Dermis blood vessel endothelial cell (primary cell): ENCODE results near the gene GPR171. TPM values are rescaled to one million over a fixed set of nuclear protein-coding genes. Genes with fewer than 3 reads are reported as not detected.
"Not testable (repeated sequence)": the region's sequence is repeated elsewhere in the genome, so short reads cannot be mapped to it uniquely, and the experiment has no call there.

ENCODE experiments used
- DNase-seq: peaks from one replicate; pipeline ENCODE4 v3.0.0; 2010
- total RNA-seq: library from RNA; depleted of rRNA; stranded (reverse); fragments of >200 nt; gene quantifications from 2 replicates; pipeline ENCODE4 v1.2.3, GENCODE V29; 2014

Gene GPR171, protein sequence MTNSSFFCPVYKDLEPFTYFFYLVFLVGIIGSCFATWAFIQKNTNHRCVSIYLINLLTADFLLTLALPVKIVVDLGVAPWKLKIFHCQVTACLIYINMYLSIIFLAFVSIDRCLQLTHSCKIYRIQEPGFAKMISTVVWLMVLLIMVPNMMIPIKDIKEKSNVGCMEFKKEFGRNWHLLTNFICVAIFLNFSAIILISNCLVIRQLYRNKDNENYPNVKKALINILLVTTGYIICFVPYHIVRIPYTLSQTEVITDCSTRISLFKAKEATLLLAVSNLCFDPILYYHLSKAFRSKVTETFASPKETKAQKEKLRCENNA
- not detected in 2 replicates for total RNA-seq

DNA sequence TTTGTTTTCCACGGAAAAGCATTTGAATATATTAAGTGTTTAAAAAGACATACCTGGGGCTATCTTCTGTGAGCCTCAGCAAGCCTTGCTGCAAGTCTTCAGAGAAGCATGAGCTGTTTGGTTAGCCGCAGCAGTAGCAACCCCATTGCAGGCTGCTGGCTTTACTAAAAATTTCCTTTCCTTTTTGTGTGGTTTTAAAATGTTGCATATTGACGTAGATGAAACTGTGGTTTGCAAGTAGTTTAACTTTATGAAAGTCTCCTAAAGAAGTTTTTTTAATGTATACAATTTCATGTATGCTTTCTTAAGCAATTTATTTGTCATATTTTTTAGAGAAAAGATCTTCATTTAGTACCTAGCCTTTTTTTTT, at the start of gene GPR171:
GPR171 (minus strand) TSS at position 166 of the 370 bp plus-strand sequence. CDS start 3,830 bp downstream, outside the sequence.
- DNase-seq, result no peak

DNA sequence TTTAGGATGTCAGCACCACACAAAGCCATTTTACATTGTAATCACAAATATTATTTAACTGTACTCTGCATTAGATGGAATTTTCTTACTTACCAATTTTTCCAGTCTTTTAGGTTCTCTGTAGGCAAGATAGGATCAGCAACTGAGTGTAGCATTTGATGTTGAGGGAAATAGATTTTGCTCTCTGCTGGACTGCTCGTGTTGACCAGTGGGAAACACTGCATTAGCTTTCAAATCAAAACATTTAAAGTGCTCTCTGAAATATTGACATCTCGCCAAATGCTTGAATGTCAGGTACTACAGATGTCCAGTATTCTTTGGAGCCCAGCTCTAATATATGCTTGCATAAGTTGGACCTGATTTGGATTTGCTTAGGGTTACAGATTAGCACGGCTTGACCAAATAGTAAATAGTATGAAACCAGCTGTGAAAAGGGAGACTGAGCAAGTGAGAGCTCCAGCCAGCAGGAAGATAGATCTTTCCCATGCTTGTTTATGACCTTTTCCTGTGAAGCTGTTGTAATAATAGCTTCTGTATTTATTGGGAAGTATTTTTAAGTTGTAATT, 45.8 kb upstream of the GPR171 start:
- DNase-seq, result no peak

DNA sequence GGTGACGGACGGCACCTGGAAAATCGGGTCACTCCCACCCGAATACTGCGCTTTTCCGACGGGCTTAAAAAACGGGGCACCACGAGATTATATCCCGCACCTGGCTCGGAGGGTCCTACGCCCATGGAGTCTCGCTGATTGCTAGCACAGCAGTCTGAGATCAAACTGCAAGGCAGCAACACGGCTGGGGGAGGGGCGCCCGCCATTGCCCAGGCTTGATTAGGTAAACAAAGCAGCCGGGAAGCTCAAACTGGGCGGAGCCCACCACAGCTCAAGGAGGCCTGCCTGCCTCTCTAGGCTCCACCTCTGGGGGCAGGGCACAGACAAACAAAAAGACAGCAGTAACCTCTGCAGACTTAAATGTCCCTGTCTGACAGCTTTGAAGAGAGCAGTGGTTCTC, 39.0 kb upstream of the GPR171 start:
- DNase-seq, result not testable (repeated sequence)

DNA sequence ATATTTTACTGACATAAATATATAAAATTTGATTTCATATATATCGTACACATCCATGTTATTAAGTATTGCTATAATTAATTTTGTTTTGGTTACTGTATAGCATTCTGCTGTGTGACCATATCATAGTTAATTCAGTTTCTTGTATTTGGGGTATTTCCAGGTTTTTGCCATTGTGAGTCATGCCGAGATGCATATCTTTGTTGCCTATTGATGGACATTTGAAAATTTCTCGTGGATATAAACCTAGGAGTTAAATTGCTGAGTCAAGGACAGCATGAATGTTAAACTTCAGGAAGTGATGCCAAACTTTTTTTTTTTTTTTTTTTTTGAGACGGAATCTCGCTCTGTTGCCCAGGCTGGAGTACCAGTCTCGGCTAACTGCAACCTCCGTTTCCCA, 33.7 kb upstream of the GPR171 start:
- DNase-seq, result no peak

DNA sequence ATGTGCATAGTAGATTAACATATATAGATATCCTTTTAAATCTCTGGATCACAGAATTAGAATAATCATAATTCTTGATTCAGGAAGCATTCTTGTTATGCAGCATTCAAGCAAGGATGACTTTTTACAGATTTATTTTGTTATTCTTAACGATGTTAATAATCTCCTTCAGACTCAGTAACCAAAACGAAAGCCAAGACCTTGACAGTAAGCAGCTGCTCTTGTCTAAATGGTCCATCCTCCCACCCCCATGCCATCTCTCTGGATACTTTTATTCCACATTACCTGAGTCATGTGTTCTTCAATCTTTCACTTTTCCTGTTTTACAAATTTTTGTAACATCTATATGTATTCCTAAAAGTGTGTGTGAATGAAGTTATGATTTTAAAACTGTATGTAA, 33.3 kb upstream of the GPR171 start:
- no peak for DNase-seq

DNA sequence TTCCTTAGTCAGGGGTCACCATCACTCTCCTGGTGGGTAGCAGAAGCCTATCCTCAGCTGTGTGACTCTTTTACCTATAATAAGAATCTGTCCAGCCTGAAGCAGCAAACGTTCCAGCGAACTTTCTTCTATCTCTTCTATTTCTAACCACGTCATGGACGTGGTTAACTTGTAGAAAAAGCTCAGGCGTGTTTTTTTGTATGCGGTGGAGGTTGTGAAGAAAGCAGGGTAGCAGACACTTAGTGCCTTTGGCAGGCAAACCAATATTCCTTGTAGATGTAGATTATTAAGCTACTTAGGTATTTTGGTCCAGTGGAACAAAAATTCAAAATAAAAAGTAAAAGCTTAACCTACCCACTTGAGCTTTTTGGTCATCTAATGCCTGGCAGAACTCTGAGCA, 31.8 kb upstream of the GPR171 start:
- no peak for DNase-seq

DNA sequence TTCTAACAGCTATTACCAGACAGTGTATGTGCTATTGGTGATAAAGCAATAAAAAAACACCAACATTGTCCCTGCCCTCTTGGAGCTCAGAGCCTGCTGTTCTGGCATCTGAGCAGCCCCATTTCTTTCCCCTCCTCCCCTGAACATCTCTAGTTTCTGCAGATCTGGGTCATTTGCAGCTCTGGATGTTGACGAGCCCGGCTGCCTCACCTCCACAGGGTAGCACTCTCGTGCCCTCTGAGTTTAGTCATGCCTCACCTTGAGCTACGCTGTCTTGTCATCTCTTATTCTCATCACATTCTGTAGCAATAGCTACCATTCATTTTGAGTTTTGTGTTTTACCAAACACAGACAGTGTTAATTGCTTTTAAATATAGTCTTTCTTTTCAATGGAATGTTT, 30.0 kb upstream of the GPR171 start:
- no peak for DNase-seq

DNA sequence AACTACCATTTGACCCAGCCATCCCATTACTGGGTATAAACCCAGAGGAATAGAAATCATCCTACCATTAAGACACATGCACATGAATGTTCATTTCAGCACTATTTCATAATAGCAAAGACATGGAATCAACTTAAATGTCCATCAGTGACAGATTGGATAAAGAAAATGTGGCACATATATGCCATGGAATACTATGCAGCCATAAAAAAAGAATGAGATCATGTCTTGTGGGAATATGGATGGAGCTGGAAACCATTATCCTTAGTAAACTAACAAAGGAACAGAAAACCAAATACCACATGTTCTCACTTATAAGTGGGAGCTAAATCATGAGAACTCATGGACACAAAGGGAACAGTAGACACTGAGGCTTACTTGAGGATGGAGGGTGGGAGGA, 29.4 kb upstream of the GPR171 start:
- DNase-seq, result not testable (repeated sequence)

DNA sequence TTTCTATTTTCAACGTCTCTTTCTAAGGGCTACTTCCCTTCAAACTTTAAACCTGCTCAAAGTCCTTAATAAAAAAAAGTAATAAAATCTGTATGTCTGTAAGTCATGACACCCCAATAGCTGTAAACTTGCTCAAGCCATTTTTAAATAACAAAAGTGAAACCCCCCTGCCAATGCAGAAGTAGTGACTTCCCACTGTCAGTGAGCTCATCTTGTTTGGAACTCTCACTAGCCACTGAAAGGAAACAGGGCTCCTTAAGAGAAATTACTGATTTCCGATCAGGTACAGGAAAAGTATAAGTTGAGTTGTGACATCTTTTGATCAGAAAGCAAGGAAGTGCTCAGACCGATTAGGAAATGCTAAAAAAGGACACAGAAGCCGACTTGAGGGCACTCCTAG, 27.6 kb upstream of the GPR171 start:
- DNase-seq, result peak; percentile 16

DNA sequence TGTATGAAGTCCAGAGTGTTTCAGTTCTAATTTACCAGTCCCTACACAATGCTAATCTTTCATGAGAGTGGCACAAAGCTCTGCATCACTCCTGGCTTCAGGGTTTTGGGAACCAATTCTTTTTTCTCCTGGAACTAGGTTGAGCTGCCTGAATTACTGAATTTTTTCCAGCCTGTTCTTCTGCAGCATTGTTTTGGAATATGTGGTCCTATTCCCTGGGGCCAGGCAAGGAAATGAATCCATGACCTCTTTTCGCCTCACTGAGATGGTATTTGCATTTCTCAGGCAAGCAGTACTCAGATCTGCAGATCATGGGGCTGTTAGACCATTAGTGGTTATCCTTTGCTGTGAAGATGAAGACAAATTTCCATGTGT, 25.6 kb upstream of the GPR171 start:
- peak; percentile 53 for DNase-seq

DNA sequence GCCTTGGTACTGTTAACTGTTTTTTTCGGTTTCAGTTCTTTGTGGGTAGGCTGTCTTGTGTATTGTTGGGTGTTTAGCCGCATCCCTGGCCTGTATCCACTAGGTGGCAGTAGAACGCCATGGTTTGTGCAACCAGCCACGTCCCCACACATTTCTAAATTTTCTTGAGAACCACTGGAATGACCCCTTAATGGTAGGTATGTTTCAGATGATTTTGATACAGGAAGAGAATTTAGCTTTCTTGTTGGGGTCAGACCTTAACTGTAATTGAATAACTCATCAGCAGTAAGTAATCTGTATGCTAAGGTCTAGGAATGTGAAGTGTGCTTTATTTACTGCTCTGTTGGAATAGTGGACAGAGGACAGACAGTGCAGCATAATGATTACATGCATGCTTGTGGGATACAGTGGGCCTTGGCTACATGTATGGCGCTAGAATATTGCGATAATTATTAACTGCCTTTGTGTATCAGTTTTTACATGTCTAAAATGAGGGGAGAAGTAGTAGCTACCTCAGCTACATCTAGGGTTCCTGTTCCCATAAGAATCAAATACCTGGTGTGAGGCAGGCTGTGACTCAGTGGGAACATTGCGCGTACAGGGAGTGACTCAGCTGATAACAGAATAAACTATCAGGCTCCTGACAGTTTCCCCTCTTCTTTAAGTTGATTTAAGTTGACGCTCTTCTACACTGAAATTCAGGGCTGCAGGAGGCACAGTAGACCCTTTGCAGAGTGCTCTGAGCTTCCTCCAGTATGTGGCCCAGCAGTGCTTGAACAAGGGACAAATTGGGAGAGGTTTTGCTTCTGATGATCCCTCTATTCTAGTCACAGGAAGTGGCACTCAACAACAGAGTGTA, 25.0 kb upstream of the GPR171 start:
- peak; percentile 89 for DNase-seq

DNA sequence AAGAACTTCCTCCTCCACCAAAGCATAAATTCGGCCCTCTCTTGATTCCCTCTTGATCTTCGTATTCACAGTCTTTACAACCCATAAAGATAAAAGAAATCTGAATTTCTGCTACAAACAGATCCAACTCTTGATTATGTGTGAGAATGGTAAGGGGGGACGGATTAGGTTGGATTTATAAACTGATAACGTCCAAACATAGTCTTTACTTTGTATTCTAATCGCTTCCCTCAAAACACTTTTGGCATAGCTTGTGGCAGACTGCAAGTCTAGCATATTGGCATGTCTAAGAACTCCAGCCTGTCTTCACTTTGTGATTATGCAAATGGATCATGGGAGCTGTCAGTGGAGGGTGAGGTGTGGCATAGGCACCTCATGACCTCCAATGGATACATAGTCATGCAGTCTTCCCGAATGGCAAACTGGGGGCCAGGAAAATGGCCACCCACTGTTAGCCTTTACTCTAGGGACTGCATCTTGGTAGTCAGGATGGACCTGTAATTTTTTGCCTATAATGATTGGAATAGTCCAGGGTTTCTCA, 24.3 kb upstream of the GPR171 start:
- no peak for DNase-seq

DNA sequence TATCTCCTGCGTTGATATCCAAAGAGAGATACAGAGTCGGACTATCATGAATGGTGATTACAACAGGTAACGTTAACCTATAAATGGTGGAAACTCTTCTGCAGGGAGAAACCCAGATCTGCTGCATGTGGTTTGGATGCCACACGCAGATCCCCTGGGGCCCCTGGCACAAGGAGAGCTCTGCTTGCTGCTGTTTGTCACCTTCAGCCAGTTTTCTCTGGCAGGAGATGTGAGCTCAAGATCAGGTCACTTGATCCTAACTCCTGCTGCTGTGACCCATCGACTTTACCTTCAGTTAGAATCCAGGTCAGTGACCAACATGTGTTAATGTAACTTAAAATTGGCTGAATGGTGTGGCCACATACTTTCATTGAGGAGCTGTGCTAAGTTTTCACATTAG, 23.8 kb upstream of the GPR171 start:
- DNase-seq, result no peak

DNA sequence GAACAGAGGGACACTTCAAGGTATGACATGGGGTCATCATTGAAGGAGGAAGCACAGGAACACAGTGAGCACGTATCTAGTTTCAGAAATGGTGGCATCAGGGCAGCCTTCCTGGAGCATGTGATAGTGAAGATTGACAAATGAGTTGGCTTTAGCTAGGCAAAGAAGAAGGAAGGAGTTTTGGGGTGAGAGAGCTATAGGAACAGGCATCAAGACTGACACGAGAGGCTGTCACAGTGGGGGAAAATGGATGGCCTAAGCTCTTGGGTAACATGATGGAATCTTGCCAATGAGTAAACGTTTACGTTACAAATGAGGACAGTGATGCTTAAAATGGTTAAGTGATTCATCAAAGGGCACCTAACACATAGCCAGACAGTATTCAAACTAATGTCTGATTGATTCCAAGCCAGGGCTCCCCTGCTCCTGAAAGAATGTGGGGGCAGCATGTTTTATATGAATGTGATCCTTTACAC, 23.1 kb upstream of the GPR171 start:
- DNase-seq, result peak; percentile 20

DNA sequence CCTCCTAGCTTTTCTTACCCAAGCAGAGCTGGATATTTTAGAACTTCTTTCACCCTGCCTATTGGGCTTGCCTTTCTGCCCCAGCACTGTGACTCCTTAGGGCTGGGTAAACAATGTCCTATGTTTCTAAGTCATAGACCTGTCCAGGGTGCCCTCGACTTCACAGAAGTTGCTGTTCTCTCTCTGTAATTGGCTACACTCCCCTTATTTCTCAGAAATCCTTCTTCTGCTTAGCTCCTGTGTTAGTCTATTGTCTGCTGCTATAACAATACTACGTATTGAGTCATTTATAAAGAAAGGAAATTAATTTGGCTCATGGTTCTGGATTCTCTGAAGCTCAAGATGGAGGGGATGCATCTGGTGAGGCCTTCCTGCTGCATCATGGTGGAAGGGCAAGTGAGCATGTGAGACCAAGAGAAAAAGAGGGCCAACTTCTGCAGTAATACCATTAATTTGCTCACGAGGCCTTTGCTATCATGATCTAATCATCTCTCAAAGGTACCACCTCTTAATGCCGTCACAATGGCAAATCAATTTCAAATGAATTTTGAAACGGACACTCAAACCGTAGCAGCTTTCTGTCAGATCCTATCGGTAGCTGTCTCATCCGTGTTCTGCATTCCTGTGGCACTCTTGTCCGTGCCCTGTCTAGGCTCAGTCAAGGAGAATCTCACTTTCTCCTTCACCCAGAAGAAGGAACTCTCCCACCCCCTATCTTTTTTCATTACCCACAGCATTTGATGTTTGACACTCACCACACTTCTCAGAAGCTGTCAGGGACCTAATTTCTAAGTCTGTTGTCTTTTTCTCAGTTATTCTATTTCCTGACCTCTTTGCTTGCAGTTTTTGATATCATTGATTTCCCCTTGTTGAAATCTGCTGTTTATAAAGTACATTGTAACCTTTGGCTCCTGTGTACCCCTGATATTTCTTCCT, 22.3 kb upstream of the GPR171 start:
- DNase-seq, result peak; percentile 81

DNA sequence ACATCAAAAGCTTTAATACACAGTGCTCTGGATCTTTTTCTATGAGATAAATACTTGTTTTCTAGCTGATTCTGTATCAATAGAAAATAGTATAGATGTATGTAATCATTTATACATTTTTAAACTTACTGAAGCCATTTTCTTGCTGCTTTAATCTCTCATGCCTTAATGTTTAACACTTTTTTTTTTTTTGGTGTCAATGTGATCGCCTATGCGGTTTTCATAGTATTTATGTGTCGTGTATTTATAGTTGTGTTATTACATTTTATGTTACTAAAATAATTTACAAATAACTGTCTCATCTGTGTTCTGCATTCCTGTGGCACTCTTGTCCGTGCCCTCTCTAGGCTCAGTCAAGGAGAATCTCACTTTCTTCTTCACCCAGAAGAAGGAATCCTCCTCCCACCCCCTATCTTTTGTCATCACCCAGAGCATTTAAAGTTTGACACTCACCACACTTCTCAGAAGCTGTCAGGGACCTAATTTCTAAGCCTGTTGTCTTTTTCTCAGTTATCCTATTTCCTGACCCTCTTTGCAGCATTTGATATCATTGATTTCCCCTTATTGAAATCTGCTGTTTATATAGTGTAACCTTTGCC, 21.4 kb upstream of the GPR171 start:
- DNase-seq, result no peak

DNA sequence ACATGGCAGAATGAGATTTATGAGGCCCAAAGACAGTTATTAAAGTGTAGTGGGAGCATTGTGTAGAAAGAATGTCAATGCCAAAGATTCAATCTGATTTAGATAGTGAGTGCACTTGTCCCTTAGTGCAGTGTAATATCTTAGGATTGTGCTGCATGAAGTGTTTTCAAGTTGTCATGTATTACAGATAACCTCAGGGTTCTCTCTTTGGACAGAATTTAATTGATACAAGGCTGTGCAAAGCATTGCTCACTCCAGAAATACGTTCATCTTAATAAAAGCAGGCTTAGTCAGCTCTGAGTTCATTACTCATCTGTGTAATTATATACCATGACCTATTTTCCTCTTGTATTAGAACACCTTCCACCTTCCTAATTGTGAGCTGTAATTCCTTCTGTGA, 16.0 kb upstream of the GPR171 start:
- DNase-seq, result no peak

DNA sequence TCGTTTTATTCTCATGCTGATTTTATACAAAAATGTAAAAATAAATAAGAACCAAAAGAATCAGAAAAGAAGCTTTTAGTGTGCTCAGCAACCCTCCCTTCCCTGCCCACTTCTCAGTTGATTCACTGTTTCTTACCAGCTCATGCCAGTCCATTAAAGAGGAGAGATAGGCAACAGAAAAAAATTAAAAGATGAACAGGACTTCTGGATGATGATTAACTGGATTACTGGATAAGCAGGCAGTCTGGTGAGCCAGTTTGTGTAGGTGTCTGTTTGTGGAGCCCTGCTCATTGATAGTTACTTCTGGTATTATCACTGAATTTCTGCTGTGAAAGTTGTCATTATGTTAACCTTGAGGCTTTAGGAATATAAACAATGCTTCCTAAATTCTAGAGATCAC, 15.1 kb upstream of the GPR171 start:
- no peak for DNase-seq

DNA sequence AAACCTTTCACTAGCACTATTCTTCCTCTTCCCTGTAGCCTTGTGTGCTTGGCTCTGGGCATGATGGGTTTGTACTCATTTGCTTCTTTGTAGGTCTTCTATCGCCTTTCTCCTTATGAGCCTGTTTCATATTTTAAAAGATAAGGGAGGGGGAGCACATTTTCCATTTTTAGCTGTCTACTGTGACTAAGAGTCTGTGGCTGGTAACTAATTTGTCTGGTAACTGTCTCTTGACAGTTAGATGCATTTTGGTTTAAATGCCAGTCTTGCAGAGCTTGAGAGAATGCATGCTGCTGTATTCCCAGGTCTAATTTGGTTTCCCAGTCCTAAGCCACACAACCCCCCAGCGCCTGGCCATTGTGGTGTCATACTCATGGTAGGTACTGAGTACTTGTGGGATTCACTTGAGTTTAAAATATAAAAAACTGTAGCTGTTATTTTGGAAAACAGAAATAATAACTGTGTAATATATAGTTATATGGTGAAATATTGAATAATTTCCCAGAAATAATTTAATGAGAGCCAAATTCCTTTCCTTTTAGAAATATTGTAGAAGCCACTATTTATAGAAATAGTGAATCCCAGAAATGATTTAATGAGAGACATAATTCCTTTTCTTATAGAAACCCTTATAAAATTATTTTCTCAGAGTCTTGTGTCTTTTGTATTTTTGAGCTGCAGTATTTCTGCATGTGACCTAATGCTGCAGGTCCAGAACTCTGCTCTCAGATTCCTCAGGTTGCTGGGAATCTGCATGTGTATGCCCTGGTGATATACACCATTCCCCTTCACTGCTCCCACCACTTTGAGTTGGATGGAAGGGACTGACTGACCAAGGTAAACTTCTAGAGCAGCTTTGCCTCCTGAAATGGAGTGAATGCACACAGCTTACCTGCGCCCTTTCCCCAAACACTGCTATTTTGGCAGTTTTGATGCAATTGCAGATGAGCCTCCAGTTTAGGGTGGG, 13.9 kb upstream of the GPR171 start:
- no peak for DNase-seq

DNA sequence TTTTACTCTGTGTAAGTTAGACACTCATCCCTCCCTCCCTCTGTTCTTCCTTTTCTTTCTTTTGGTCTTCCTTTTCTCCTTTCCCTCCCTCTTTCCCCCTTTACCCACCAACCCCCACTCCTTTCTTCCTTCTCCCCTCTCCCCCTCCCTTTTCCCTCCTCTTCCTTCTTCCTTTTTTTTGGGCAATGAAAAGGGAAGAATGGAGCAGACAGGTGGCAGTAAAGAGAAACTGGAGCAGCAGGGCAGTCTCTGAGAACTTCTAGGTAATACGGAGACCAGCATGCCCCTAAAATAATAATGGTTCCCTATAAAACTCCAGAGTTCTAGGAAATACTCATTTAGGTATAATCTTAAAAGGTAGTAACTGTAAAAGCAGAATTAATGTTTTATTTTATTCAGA, 11.4 kb upstream of the GPR171 start:
- no peak for DNase-seq

DNA sequence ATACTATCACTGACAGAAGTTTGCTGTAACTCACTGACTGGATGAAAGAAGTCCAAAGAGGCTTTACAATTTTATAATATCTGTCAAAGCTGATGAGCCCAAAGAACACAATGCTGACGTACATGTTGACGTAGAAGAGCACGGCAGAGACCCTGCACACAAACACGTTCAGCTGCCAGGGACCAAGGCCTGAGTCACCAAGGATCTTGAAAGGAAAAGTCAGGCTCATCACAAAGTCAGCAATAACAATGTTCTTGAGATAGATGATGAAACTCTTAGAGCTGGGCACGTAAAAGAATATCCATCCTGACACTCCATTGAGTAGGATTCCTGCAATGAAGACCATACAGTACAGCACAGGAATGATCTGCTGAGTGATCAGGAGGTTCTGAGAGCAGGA, 10.9 kb upstream of the GPR171 start:
- DNase-seq, result no peak
